Measurements from ENCODE around the gene DUOXA1.

DUOXA1 gene, protein sequence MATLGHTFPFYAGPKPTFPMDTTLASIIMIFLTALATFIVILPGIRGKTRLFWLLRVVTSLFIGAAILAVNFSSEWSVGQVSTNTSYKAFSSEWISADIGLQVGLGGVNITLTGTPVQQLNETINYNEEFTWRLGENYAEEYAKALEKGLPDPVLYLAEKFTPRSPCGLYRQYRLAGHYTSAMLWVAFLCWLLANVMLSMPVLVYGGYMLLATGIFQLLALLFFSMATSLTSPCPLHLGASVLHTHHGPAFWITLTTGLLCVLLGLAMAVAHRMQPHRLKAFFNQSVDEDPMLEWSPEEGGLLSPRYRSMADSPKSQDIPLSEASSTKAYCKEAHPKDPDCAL

DNA sequence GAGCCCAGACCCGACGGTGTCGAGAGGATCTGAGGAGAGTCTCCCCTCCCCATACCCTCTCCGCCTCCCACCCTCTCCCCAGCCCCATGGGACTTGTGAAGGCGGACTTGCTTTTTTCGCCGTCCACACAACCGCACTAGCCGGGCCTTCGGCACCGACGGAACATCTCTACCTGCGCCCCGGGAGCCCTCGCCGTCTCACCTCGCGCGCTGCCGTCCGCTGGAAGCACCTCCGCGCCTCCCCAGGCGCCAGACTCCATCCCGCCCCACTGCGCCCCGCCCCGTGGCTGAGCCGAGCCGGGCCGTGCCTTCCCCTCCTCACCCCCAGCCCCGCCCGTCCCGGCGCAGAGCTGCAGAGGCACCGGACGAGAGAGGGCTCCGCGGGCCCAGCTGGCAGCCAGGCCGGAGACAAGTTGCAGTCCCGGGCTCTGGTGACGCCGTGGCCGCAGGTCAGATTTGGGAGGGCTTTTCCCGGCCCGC is at the start of gene DUOXA1, which contains the start of gene DUOX1:
Gene DUOXA1, minus strand, starts transcription at position 229 of the 479 bp plus-strand sequence. CDS start 6,865 bp downstream, outside the sequence.
Gene DUOX1, plus strand, starts transcription at position 344 of the 479 bp plus-strand sequence. CDS start 1,973 bp downstream, outside the sequence.
- DNase-seq (ENCODE audit: low read depth in 1 of 2, low spot score in 1 of 2): peak in 1 of 2 donors; percentile 27

DNA sequence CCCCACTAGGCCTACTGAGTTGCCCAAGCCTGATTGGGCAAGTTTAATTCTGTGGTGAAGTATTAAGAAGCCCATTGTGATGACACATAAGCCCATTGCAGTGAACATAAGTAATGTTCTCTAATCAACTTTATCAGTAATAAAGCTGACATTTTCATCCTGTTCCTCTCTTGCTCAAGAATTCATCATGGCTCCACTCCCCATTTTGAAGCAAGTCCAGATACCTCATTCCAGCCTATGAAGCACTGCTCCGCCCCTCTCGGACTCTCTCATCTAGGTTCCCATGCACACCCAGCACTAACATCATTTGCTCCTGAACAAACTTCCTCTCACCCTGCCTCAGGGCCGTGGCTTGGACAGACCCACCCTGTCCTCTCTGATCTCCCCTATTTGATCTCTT is 47.6 kb upstream of the DUOXA1 start:
- no peak for DNase-seq (ENCODE audit: low read depth in 1 of 2, low spot score in 1 of 2)

DNA sequence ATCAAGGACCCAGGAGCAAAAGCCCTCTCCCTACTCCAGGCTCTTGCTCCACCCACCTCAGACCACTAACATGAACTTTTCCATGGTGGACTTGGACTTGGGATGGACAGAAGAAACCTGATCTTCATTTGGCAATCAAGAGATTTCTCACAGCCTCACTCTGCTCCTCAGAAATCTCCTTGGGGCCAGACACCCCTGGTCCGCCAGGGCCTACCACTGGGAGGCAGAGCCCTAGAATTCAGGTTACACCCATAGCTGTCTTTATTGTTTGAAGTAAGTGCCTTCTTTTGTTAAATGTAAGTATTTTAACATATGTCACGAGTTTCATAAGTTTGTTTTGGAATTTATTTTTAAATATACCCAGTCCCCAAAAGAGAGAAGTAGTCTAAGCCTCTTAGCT is 44.9 kb upstream of the DUOXA1 start:
- no peak for DNase-seq (ENCODE audit: low read depth in 1 of 2, low spot score in 1 of 2)

DNA sequence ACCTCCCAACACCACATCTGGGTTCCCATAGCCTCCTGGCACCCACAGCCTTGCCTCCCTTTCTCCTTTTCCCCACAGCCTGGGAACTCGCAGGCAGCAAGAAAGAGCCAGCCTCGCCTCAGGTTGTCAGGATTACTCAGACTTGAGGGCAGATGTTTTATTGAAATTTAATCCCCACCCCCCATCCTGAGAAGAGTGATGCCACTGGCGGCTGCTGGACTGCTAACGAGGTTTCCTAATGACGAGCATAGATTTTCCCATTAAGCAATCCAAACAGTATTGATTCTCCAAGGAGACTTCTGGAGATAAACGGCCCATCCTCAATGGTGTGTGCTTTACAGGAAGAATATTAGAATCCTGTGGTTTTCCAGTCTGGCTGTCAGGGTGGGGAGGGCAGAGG is 44.4 kb upstream of the DUOXA1 start:
- no peak for DNase-seq (ENCODE audit: low read depth in 1 of 2, low spot score in 1 of 2)

DNA sequence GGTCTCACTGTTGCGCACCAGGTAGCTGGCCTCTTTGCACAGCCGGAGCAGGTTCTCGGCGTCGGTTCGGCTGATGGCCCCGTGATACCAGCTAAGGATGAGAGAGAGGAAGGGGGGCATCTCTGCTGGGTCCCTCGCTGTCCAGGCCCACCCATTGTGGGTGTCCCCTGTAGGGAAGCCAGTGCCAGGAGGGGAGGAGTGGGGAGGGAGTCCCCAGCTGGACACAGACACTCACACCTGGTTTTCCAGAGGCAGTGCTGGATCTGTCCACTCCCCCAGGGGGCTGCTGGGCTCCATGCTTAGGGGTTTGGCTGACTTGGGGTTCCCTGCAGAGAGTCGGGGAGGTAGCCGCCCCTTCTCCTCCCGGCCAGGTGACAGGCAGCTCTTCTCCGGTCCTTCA is 42.2 kb upstream of the DUOXA1 start:
- no peak for DNase-seq (ENCODE audit: low read depth in 1 of 2, low spot score in 1 of 2)

DNA sequence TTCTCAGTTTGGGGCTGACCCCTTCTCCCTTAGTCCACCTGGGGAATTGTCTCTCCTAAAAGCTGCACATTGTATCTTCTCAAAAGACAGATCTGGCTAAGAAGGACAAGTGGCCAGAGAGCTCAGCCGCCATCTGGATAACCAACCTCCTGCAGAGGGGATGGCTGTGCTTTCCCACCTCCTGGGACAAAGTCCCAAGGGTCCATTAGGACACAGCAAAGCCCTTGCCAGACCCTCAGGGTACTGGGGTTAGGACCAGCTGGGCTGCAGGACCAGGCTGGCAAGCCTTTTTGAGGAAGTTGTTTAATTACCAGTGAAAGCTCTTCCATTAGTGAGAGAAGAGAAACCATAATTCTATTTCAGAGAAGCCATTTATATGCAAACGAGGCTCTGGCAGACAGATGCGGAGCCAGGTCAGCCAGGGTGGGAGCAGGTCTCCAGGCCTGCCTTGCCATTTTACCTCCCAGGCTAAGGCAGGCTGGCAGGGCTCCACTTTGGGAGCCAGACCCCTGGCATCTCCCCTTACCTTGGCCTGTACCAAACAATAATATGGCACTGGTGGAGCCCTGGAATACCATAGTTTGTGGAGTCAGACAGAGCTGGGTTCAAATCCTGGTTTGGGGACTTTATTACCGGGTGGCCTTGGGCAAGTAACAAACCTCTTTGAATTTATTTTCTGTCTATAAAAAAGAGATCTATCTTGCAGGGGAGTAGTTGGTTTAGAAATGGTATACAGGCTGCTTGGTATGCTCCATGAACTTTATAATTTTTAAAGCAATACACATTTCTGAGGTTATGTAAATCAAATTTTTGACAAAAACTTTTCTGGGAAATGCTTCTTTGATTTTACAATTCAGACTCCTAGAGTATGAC is 40.2 kb upstream of the DUOXA1 start:
- DNase-seq (ENCODE audit: low read depth in 1 of 2, low spot score in 1 of 2): no peak

DNA sequence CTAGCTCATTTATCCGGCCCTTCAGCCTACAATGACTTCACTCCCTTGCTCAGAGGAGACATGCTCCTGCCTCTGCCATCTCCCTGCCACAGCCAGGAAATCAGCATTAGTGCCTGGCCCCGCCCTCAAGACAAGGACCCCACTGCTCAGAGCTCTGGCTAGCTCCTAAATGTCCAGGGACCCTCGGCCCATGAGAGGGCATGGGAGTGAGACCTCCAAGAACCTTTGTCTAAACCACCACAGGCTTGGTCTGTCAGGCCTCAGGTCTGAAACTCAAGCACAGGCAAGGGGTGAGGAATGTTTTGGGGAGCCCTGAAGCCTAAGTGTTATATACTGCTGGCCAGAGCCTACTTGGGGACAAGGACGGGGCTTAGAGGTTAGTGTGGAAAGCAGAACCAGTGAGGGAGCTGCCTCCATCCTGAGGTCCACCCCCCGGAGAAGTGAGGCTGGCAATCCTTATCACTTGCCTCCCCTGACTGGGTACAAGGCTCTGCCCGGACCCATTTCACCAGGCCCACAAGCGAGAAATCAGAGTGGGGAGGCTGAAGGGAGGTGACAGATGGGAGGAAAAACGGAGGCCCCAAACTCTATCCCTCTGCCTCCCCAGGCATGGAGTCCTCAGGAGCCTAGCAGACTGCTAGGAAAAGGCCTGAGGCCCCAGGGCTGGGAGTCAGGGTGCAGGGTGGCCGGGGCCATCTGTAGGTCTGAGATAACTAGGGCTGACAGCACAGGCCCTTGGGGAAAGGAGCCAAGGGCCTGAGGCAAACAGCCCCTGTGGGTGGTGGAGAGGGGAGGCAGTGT is 39.3 kb upstream of the DUOXA1 start:
- DNase-seq (ENCODE audit: low read depth in 1 of 2, low spot score in 1 of 2): no peak

DNA sequence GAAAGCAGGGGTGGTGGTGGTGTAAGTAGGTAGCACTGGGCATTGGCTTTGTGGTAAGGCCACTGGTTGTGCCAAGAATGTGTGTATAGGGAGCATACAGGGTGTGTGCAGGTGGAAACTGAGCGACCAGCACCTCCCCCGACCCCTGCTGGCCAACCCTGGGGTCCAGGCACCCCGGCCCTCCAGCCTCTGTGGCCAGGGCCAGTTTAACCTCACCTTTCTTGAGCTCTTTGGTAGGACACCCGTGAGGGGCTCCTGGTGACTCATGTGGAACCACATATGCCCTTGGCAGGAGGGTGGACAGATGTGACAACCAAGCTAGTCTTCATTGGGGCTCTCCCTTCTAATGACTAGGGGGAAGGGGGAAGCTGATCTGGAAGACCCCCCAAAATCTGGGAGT is 38.6 kb upstream of the DUOXA1 start:
- DNase-seq (ENCODE audit: low read depth in 1 of 2, low spot score in 1 of 2): no peak

DNA sequence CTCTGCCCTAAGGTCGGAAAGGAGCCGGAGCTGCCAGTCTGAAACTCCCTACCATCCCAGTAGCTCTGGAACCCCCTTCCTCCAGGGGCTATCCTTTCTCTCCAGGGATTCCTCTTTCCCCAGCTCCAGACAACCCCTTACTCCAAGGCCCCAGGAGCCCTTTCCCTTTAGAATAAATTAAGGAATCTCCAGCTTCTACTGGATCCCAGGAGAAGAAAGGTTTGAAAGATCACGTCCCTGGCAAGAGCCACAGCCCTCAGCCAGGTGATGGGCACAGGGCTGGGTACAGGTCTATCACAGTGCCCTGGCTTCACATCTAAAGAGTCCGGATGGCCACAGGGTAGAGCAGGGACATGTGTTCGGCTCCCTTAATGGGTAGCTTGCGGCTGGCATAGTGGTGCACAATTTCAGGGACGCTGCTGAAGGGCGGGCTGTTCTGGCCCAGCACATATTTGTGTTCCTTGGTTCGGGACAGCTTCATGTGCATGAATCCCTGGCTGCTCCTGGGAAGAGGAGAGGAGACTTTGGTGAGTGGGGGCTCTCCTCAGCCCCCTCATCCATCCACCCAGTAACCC is 38.0 kb upstream of the DUOXA1 start:
- DNase-seq (ENCODE audit: low read depth in 1 of 2, low spot score in 1 of 2): no peak

DNA sequence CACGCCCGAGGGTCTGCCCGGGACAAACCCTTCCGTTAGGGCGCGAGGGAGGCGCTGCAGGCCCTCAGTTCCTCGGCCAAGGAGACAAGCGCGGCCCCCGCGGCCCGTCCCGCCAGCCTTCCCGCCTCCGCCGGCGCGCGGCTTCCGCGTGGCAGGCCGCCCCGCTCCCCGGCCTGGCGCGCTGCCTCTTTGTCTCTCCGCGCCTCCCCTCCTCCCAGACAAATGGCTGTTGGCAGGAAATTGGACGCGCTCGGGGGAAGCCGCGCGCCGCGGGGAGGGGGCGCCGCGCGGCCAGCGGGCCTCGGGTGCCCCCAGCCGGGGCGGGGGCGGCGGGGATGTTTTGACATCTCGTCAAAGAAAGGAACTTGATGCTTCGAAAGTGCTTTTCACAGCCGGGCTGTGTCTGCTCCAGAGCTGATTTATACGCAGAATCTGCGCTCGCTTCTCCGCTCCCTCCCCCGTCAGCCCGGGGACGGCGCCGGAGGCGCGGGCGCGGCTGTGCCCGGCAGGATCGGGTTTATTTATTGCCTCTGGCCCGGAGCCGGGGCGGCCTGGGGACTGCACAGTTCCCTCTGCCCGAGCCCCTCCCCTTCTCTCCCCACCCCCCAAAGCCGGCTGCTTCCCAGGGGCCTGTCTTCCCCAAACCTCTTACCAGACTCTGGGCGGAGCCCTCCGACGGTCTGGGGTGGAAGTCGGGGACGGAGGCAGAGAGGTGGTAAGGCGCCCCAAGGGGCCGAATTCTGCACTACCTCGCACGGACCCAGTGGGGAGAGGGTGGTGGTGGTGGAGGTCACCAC is 37.4 kb upstream of the DUOXA1 start:
- peak; percentile 66 to 72 for DNase-seq (ENCODE audit: low read depth in 1 of 2, low spot score in 1 of 2)

DNA sequence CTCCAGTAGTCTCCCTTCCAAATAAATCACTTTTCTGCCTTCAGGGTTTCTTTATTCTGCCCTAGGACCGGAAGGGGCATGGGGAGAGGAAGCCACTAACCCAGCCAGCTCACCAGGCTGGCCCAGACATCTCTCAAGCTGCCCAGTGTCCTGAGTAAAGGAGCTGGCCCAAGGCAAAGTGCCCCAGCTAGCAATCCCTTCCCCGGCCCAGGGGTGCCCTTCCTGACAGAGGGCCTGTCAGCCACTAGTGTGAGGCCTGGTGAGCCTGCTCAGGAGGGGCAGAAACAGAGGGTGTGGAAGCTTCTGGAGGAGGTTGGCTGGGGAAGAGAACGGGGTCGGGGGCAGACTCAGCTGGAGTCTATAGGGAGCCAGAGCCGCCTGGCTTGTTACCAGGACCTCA is 35.9 kb upstream of the DUOXA1 start:
- no peak for DNase-seq (ENCODE audit: low read depth in 1 of 2, low spot score in 1 of 2)

DNA sequence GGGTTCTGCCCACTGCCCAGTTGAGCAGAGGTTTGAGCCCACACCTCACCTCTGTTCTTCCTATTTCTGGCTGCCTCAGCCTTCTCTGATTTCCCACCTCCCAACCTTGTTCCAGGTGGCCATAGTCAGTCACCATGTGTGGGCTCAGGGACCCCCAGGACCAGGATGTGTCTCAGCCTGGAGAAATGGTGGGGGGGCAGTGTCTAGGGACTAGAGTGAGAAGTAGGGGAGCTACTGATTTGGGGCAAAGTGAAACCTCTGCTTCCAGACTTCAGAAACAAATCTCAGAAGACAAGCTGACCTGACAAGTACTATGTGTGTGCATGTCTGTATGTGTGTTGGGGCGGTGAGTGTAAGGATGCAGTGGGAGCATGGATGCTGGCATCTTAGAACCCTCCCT is 35.2 kb upstream of the DUOXA1 start:
- DNase-seq (ENCODE audit: low read depth in 1 of 2, low spot score in 1 of 2): no peak

DNA sequence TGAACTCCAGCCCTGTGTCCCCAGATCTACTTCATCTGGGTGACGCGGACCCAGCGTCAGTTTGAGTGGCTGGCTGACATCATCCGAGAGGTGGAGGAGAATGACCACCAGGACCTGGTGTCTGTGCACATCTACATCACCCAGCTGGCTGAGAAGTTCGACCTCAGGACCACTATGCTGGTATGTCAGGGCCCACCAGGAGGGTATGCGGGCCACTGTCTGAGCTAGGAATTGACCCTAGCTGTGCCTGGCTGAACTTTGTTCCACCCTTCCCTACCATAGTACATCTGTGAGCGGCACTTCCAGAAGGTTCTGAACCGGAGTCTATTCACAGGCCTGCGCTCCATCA is 33.8 kb upstream of the DUOXA1 start:
- no peak for DNase-seq (ENCODE audit: low read depth in 1 of 2, low spot score in 1 of 2)

DNA sequence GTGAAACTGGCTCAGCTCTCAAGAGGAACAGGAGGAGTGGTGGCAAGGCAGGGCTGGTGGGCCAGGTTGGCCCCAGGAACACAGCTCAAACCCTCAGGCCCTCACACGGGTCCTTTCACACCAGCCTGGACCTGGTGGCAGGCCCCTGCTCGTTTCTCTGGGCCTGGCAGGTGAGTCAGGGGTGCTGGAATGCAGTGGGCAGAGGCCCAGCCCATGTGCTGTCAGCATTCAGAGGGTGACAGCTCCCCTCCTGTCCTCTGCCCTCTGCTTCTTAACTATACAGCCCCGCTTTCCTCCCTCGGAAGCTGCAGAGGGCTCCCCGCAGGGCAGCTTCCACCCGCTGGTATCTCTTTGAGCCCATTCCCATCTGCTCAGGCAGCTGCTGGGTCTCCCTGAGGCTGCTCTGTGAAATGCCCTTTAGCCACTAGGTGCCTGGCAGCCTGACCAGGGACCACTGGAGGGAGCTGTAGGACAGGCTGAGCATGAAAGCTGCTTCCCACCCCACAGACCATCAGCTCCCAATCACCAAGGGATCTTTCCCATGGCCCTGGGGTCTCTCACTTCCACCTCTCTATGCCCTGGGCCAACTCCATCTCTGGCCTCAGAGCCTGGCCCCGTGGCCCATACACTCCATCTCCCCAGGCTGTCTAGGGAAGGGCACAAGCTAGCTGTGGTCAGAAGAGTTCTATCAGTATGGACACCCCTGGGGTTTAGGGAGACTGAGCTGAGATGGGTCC is 33.3 kb upstream of the DUOXA1 start:
- DNase-seq (ENCODE audit: low read depth in 1 of 2, low spot score in 1 of 2): peak; percentile 27 to 33

DNA sequence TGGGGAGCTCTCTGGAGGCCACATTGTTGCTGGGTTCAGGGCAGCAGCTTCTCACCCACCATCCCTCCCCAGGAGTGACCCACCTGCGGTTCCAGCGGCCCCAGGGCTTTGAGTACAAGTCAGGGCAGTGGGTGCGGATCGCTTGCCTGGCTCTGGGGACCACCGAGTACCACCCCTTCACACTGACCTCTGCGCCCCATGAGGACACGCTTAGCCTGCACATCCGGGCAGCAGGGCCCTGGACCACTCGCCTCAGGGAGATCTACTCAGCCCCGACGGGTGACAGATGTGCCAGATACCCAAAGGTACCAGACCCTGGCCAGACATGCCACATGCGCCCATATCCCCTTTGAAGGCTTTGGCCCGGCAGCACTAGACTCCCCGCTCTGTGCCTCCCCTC is 32.0 kb upstream of the DUOXA1 start:
- DNase-seq (ENCODE audit: low read depth in 1 of 2, low spot score in 1 of 2): no peak

DNA sequence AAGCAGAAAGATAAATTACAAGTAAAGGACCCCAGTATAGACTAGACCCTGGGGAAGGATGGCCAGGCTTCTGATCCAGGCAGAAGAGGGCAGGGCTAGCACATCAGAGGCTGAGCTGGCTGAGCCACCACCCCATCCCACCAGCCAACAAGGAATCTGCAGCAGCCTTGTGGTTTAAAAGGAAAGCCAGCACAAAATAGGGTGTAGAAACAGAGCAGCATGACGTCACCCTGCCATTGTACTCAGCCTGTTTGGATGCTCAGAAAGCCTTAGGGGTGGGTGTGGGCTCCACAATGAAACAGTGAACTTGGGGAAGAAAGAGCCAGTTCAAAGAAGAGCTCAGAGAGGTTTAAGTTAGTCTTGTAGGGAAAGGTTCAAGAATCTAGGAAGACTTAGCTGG is 28.3 kb upstream of the DUOXA1 start:
- no peak for DNase-seq (ENCODE audit: low read depth in 1 of 2, low spot score in 1 of 2)

DNA sequence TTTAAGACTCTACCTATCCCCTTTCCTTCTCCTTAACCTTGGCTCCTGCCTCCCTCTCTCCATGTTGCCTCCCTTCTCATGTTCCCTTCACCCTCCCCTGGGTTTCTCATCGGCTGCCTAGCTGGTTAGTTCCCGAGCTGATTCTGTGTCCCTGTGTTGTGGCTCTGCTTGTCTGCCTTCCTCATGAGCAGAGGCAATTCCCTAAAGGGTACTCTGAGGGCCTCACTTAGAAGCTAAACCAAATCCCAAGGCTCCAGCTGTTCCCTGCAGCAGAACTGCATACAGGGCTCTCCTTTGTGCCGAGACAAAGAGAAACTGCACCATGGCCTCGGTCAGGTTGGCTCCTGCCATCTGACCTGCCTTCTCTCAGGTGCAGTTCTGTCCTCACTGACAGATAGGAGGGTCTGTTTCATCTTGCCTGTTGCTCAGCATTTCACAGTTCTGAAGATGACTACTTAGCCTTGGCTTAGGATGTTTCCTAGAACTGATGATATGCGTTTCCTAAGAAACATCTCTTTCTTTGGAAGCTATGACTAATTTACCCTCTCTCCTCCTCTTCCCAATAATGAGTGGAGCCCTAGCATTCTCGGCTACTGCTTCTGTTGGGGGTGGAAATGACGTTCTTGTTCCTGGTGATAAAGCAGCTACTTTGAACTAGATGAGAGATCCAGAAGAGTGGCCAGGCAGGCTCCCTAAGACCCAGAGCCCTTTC is 27.2 kb upstream of the DUOXA1 start:
- no peak for DNase-seq (ENCODE audit: low read depth in 1 of 2, low spot score in 1 of 2)

DNA sequence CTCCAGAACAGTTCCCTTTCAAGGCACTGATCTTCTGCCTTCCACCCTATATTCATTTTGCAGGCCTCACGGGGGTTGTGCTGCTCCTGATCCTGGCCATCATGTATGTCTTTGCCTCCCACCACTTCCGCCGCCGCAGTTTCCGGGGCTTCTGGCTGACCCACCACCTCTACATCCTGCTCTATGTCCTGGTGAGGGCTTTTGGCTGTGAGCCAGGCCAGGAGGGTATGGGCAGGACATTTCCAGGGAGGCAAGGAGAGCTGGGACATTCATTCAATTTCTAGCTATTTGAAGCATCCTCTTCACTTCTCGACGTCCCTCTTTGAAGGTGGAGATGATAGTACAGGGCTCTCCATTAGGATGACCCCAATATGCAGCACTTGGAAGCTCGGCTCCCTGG is 26.1 kb upstream of the DUOXA1 start:
- no peak for DNase-seq (ENCODE audit: low read depth in 1 of 2, low spot score in 1 of 2)

All from stimulated activated CD4-positive, alpha-beta T cell treated with anti-CD3 and anti-CD28 coated beads, Interleukin-15, amount 100 ng/mL, for 1 hour (primary cell).